GM12874 (cell line): Measurements from ENCODE around the gene TBC1D5.

Experiments used
- CTCF ChIP-seq: IDR thresholded peaks from 2 replicates; pipeline ENCODE4 v1.5.1; 2011; ENCODE audit warnings: low read depth, mild to moderate bottlenecking, control low read depth, low read length, moderate library complexity; ENCODE audit not compliant: insufficient read depth

Gene TBC1D5

GRCh38 chr3:17132286-17133115 is 609.9 kb downstream of the TBC1D5 start:
- TF ChIP-seq CTCF: no peak

- no peak for TF ChIP-seq CTCF
These were observed 611.5 kb downstream of the TBC1D5 start for GRCh38 chr3:17130956-17131355.

- TF ChIP-seq CTCF: no peak
These were observed 612.9 kb downstream of the TBC1D5 start for GRCh38 chr3:17129556-17129955.

GRCh38 chr3:17125738-17126442 is 616.5 kb downstream of the TBC1D5 start:
- TF ChIP-seq CTCF: no peak

- no peak for TF ChIP-seq CTCF
These were observed 619.7 kb downstream of the TBC1D5 start for GRCh38 chr3:17122758-17123157.

GRCh38 chr3:17121336-17121735 is 621.1 kb downstream of the TBC1D5 start:
- TF ChIP-seq CTCF: no peak

GRCh38 chr3:17120115-17120514 is 622.3 kb downstream of the TBC1D5 start:
- TF ChIP-seq CTCF: no peak
